ENCODE measurements around the gene PRG3.

The PRG3 gene

GRCh38 chr11:57373146-57373545 lies 7.8 kb downstream of the PRG3 start:
- Mint-ChIP-seq H3K9me3 (no peaks in the 10 kb centered on the region), H3K4me3 (no peak overlapping the region), H3K27ac (no peak overlapping the region), H3K27me3 (ENCODE audit: low read depth) (peaks cover 19% of the 10 kb centered on the region), H3K4me1 (no peaks in the 10 kb centered on the region), H3K36me3 (ENCODE audit: low read depth) (no peaks in the 10 kb centered on the region)
- TF ChIP-seq CTCF (IDR thresholded peaks at IDR 0.05; ENCODE audit: unreplicated experiment in 3 of 3) = no peak

- no peak for TF ChIP-seq CTCF (IDR thresholded peaks at IDR 0.05; ENCODE audit: unreplicated experiment in 3 of 3)
- no peak overlapping the region for H3K27ac Mint-ChIP-seq
- no peak overlapping the region for H3K4me3 Mint-ChIP-seq
- H3K27me3 Mint-ChIP-seq (ENCODE audit: low read depth) = peaks cover 4% of the 10 kb centered on the region
- no peaks in the 10 kb centered on the region for H3K36me3 Mint-ChIP-seq (ENCODE audit: low read depth)
- no peaks in the 10 kb centered on the region for H3K4me1 Mint-ChIP-seq
- no peaks in the 10 kb centered on the region for H3K9me3 Mint-ChIP-seq
Measured at GRCh38 chr11:57370941-57371340, 10.0 kb downstream of the PRG3 start.

GRCh38 chr11:57370251-57370650 lies 10.7 kb downstream of the PRG3 start:
- no peak for TF ChIP-seq CTCF (IDR thresholded peaks at IDR 0.05; ENCODE audit: unreplicated experiment in 3 of 3)
- no peak overlapping the region for H3K27ac Mint-ChIP-seq
- H3K4me1 Mint-ChIP-seq = no peaks in the 10 kb centered on the region
- H3K9me3 Mint-ChIP-seq = no peaks in the 10 kb centered on the region
- no peaks in the 10 kb centered on the region for H3K36me3 Mint-ChIP-seq (ENCODE audit: low read depth)
- no peak overlapping the region for H3K4me3 Mint-ChIP-seq
- H3K27me3 Mint-ChIP-seq (ENCODE audit: low read depth) = peaks cover 4% of the 10 kb centered on the region

GRCh38 chr11:57368845-57369232 lies 12.1 kb downstream of the PRG3 start:
- no peak overlapping the region for H3K4me3 Mint-ChIP-seq
- H3K27ac Mint-ChIP-seq = no peak overlapping the region
- H3K27me3 Mint-ChIP-seq (ENCODE audit: low read depth) = no peaks in the 10 kb centered on the region
- H3K4me1 Mint-ChIP-seq = no peaks in the 10 kb centered on the region
- no peaks in the 10 kb centered on the region for H3K9me3 Mint-ChIP-seq
- no peaks in the 10 kb centered on the region for H3K36me3 Mint-ChIP-seq (ENCODE audit: low read depth)
- no peak for TF ChIP-seq CTCF (IDR thresholded peaks at IDR 0.05; ENCODE audit: unreplicated experiment in 3 of 3)

- no peaks in the 10 kb centered on the region for H3K4me1 Mint-ChIP-seq
- H3K27ac Mint-ChIP-seq = no peak overlapping the region
- H3K9me3 Mint-ChIP-seq = no peaks in the 10 kb centered on the region
- no peaks in the 10 kb centered on the region for H3K27me3 Mint-ChIP-seq (ENCODE audit: low read depth)
- TF ChIP-seq CTCF (IDR thresholded peaks at IDR 0.05; ENCODE audit: unreplicated experiment in 3 of 3) = no peak
- H3K4me3 Mint-ChIP-seq = no peak overlapping the region
- no peaks in the 10 kb centered on the region for H3K36me3 Mint-ChIP-seq (ENCODE audit: low read depth)
Measured at GRCh38 chr11:57368106-57368844, 12.7 kb downstream of the PRG3 start.

Measured in nephron (organoid).